Measurements from ENCODE around the gene ACTG2.

The ACTG2 gene

GRCh38 chr2:73892631-73893329, at the start of gene ACTG2:
Gene ACTG2, plus strand, starts transcription at chr2:73893008. Its CDS starts 8,304 bp downstream, at chr2:73901312.
- Histone ChIP-seq H3K4me3 (no peak within 1 kb of the TSS), H3K9me3 (no peaks in the 10 kb centered on the region), H3K4me2 (no peak within 1 kb of the TSS), H3K27ac (no peak within 1 kb of the TSS), H4K20me1 (peaks cover 14% of the 10 kb centered on the region; the same call in 1 of the 2 replicates), H3K27me3 (no peaks in the 10 kb centered on the region), H3K36me3 (no peaks in the 10 kb centered on the region), H3K4me1 (peaks cover 20% of the 10 kb centered on the region), H3K9ac (no peak within 1 kb of the TSS)
- no peak for TF ChIP-seq Cebpa-rat (IDR thresholded peaks at IDR 0.05)

DNA sequence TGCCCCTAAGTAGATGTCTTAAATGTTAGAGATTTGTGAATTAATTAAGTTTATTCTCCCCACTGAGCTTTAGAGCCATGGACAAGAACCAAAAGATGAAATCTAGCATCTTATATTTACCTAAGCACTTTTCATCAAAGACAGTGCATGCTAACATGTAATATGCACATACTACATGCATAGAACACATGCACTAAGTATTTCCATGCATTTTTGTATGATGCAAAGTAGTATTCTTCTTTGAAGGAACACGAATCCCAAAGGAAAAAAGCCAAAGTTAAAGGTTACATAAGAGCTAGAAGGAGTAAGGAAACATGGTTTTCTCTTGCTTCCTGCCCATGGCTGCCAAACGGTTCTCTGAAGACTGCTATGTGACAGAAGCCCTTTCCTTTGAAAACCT, 48.7 kb upstream of the ACTG2 start:
- Histone ChIP-seq H3K9ac (no peak overlapping the region), H3K4me2 (no peak overlapping the region), H3K4me3 (no peak overlapping the region), H3K27ac (no peak overlapping the region), H3K9me3 (no peaks in the 10 kb centered on the region), H3K36me3 (peaks cover 89% of the 10 kb centered on the region), H3K4me1 (no peaks in the 10 kb centered on the region), H4K20me1 (peaks cover 15% of the 10 kb centered on the region), H3K27me3 (no peaks in the 10 kb centered on the region)
- TF ChIP-seq Cebpa-rat (IDR thresholded peaks at IDR 0.05) = no peak

DNA sequence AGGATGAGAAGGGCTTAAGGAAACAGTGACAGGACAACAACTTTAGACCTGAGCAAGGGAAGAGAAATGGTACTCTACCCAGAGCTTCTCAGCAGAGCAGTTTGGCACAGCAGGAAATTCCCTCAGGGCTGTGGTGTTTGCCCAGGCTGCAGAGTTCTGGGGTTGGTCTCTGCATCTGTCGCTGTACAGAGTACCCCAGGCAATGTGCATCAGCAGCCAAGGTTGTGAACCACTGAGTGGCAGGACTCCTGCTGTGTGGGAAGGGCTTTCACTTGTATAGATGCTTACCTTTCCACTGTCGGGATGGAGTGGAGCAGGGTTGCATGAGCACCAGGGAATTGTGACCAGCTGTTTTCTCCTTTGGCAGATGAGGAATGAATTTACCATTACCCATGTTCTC, 42.8 kb upstream of the ACTG2 start:
- TF ChIP-seq Cebpa-rat (IDR thresholded peaks at IDR 0.05) = no peak

DNA sequence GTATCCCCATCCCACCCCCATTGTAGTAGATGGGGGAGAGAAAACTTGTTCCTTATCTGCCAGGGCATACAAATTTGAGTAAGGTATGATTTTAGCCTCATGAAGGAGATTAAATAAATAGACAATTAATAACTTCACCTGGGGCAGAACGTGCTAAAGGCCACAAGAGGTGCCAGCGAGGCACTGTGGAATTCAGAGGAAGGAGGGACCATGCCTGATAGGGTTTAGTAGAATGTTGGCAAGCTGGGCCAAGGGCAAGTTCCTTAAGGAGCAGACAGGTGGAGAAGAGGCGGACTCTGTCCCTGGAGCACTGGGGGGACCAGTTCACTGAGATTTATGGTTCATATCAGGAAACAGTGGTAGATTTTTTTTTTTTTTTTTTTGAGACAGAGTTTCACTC, 41.5 kb upstream of the ACTG2 start:
- Histone ChIP-seq H3K4me2 (no peak overlapping the region), H4K20me1 (no peaks in the 10 kb centered on the region), H3K9me3 (no peaks in the 10 kb centered on the region), H3K9ac (no peak overlapping the region), H3K4me3 (no peak overlapping the region), H3K27ac (no peak overlapping the region), H3K36me3 (peaks cover 100% of the 10 kb centered on the region), H3K4me1 (no peaks in the 10 kb centered on the region), H3K27me3 (no peaks in the 10 kb centered on the region)
- TF ChIP-seq Cebpa-rat (IDR thresholded peaks at IDR 0.05) = no peak

More for the DNA sequence above, 42.8 kb upstream of the ACTG2 start:
- Histone ChIP-seq H3K9me3 (no peaks in the 10 kb centered on the region), H3K27me3 (no peaks in the 10 kb centered on the region), H3K4me3 (no peak overlapping the region), H3K4me2 (no peak overlapping the region), H4K20me1 (no peaks in the 10 kb centered on the region), H3K4me1 (no peaks in the 10 kb centered on the region), H3K27ac (no peak overlapping the region), H3K36me3 (peaks cover 100% of the 10 kb centered on the region), H3K9ac (no peak overlapping the region)

GRCh38 chr2:73852020-73852419, 40.8 kb upstream of the ACTG2 start:
- H3K36me3 ChIP-seq = peaks cover 100% of the 10 kb centered on the region
- H3K9ac ChIP-seq = no peak overlapping the region
- no peaks in the 10 kb centered on the region for H3K9me3 ChIP-seq
- no peaks in the 10 kb centered on the region for H4K20me1 ChIP-seq
- no peaks in the 10 kb centered on the region for H3K27me3 ChIP-seq
- no peak for TF ChIP-seq Cebpa-rat (IDR thresholded peaks at IDR 0.05)
- H3K27ac ChIP-seq = no peak overlapping the region
- H3K4me1 ChIP-seq = no peaks in the 10 kb centered on the region
- no peak overlapping the region for H3K4me3 ChIP-seq
- H3K4me2 ChIP-seq = no peak overlapping the region

DNA sequence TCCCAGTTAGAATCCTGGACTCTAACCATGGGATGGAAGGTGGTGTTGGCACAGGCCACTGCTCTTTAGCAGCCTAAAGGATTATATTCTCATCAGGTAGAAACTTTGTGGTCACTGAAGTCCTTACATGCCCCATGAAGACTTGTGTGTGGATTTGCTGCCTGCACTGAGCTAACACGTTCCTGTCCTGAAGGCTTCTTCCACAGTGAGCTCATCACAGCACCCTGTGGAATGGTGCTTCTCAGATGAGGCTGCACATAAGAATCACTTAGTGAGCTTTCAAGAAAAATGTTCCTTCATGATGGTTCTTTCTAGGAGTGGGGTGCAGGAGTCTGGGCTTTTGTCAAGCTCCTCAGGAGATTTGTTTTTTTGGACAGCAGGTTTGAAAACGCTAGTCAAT, 37.3 kb upstream of the ACTG2 start:
- Histone ChIP-seq H3K4me2 (no peak overlapping the region), H3K9me3 (no peaks in the 10 kb centered on the region), H3K4me1 (no peaks in the 10 kb centered on the region), H3K27ac (no peak overlapping the region), H3K4me3 (no peak overlapping the region), H3K9ac (no peak overlapping the region), H3K36me3 (peaks cover 98% of the 10 kb centered on the region), H3K27me3 (no peaks in the 10 kb centered on the region), H4K20me1 (no peaks in the 10 kb centered on the region)
- no peak for TF ChIP-seq Cebpa-rat (IDR thresholded peaks at IDR 0.05)

DNA sequence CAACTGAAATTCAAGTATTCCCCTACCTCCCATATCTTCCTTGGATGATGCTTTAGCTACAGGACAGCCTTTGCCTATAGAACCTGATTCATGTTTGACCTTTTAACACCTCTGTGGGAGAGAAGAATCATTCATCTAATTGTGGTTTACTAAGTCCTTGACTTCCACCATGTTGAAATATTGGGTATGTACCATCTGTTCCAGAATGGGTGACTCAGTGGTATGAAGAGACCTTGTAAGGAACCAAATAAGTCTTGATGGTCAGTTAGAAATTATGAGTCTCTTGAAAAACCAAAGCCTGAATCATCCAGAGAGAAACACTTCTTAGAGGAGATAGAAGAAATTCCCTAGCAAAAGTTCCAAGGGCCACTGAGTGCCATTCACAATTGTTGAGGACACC, 36.6 kb upstream of the ACTG2 start:
- Histone ChIP-seq H3K9me3 (no peaks in the 10 kb centered on the region), H3K4me2 (no peak overlapping the region), H3K27ac (no peak overlapping the region), H4K20me1 (no peaks in the 10 kb centered on the region), H3K9ac (no peak overlapping the region), H3K27me3 (no peaks in the 10 kb centered on the region), H3K4me3 (no peak overlapping the region), H3K36me3 (peaks cover 98% of the 10 kb centered on the region), H3K4me1 (no peaks in the 10 kb centered on the region)
- no peak for TF ChIP-seq Cebpa-rat (IDR thresholded peaks at IDR 0.05)

DNA sequence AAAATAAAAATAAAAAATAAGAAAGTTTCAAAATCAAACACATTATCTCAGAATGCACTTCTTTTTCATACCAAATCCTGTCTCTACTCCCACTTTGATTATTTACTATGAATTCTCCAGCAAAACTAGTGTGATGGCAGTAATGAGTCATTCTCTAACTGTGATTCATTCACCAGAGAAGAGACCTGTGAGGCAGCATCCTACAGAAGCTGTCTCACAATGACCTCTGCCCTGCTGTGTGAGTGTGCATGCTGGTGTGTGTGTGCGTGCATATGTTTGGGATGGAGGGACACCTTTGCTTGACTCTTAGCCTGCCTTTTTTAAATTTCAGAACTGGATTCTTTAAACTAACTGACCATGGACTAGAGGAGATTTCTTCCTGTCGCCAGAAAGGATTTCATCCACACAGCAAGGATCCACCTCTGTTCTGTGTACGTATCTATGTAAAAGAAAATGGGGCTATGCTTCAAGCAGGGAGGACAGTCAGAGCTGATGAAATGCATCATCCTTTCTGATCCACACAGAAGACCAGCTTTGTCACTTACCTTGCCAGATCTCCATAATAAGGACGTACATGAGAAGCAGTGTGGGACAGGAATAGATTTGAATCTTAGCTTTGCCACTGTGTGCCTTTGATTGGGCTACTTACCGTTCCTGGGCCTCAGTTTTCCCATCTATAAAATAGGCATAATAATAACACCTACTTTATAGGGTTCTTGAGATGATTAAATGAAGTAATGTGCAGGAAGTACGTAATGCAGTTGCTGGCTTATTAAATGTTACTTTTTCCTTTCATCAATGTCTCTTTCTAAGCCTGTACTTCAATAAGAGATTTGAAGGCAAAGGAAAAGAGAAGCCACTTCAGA, 32.9 kb upstream of the ACTG2 start:
- H3K4me2 ChIP-seq = no peak overlapping the region
- no peak overlapping the region for H3K27ac ChIP-seq

DNA sequence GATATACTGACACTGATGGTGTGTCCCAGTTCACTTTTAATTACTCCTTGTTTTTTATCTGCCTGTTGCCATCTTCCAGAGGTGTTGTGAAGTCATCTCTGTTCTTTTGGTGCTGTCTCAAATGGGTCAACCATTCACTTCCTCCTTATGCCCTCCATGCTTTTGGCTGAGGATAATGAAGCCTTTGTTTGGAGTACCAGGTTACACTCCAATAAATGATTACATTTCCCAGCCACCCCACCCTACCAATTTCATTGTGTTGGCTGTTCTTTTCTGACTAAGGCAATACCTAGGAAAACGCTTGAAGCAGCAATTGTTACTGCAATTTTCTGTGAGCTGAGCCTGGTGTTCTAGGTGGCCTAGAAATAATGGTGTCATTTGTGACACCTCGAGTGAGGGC, 29.8 kb upstream of the ACTG2 start:
- Histone ChIP-seq H3K27ac (no peak overlapping the region), H3K4me1 (no peaks in the 10 kb centered on the region), H3K4me2 (no peak overlapping the region), H3K9ac (no peak overlapping the region), H3K4me3 (no peak overlapping the region), H3K27me3 (no peaks in the 10 kb centered on the region), H4K20me1 (no peaks in the 10 kb centered on the region), H3K36me3 (peaks cover 91% of the 10 kb centered on the region), H3K9me3 (no peaks in the 10 kb centered on the region)
- TF ChIP-seq Cebpa-rat (IDR thresholded peaks at IDR 0.05) = no peak

More for the DNA sequence above, 32.9 kb upstream of the ACTG2 start:
- Histone ChIP-seq H3K9me3 (no peaks in the 10 kb centered on the region), H3K27me3 (no peaks in the 10 kb centered on the region), H3K9ac (no peak overlapping the region), H3K4me1 (no peaks in the 10 kb centered on the region), H3K4me3 (no peak overlapping the region), H4K20me1 (no peaks in the 10 kb centered on the region), H3K36me3 (peaks cover 96% of the 10 kb centered on the region)
- no peak for TF ChIP-seq Cebpa-rat (IDR thresholded peaks at IDR 0.05)
